Measurements from ENCODE around the gene STARD5.

DNA sequence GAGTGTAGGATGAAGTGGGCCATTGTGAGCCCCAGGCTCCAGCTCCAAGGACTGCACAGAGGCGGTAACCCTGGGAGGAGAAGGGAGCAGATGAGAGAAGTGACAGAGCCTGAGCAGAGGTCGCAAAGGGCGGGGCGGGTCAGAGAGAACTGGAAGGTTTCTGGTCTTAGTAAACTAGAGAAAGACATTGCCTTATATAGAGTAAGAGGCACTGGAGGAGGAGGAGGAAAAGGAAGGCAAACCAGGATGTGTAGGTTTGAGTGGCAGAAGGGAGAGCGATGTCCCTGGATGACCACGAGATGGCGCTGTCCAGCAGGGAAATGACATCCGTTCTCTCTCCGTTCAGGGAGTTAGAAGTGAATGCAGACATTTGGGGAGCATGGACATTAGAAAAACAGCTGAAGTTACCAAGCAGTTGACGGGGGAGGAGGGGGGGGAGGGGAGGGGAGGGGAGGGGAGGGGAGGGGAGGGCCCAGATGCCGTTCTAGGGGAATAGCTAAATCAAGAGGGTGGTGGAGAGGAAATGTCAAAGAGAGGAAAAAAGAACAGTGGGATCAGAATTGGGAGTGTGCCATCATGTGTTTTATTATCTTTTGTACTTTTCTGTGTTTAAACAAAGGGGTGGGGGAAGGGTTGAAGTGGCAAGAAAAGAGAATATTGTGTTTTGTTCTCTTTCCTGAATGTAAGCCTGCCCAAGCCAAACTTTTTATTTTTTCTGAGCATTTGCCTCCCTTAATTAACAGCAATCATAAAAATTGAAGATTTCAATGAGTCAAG, 48.8 kb downstream of the STARD5 start:
- TF ChIP-seq, protein P1, sequence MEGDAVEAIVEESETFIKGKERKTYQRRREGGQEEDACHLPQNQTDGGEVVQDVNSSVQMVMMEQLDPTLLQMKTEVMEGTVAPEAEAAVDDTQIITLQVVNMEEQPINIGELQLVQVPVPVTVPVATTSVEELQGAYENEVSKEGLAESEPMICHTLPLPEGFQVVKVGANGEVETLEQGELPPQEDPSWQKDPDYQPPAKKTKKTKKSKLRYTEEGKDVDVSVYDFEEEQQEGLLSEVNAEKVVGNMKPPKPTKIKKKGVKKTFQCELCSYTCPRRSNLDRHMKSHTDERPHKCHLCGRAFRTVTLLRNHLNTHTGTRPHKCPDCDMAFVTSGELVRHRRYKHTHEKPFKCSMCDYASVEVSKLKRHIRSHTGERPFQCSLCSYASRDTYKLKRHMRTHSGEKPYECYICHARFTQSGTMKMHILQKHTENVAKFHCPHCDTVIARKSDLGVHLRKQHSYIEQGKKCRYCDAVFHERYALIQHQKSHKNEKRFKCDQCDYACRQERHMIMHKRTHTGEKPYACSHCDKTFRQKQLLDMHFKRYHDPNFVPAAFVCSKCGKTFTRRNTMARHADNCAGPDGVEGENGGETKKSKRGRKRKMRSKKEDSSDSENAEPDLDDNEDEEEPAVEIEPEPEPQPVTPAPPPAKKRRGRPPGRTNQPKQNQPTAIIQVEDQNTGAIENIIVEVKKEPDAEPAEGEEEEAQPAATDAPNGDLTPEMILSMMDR (IDR thresholded peaks at IDR 0.05), result peak; percentile 76 to 94 (median 92)
- TF ChIP-seq POLR2A (IDR thresholded peaks at IDR 0.05), result no peak
